Measurements from ENCODE around the gene MUC2.

MUC2 gene

DNA sequence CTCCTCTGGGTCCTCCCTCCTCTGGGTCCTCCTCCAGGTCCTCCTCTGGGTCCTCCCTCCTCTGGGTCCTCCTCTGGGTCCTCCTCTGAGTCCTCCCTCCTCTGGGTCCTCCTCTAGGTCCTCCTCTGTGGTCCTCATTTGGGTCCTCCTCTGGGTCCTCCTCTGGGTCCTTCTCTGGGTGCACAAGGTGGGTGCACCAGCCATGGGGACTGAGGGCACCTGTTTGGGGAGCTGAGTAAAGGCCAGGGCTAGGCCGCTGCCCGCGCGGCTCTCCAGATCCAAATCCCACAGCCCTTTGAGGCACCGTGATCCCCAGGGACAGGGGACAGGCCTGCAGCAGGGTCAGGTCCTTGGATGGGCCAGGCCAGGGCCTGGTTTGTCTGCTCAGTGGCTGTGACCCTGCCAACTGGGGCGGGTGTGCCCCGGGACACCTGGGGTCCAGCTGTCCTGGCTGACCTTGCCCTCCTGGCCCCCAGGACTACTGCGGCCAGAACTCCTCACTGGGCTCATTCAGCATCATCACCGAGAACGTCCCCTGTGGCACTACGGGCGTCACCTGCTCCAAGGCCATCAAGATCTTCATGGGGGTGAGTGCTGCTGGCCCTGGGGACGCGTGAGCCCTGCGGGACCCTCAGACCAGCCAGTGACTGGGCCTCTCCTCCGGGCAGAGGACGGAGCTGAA, 12.7 kb downstream of the MUC2 start:
- no peak for DNase-seq (ENCODE audit: low read depth in 2 of 2)

GRCh38 chr11:1087961-1088926, 13.6 kb downstream of the MUC2 start:
- no peak for DNase-seq (ENCODE audit: low read depth in 2 of 2)

GRCh38 chr11:1088927-1089737, 14.5 kb downstream of the MUC2 start:
- no peak for DNase-seq (ENCODE audit: low read depth in 2 of 2)

DNA sequence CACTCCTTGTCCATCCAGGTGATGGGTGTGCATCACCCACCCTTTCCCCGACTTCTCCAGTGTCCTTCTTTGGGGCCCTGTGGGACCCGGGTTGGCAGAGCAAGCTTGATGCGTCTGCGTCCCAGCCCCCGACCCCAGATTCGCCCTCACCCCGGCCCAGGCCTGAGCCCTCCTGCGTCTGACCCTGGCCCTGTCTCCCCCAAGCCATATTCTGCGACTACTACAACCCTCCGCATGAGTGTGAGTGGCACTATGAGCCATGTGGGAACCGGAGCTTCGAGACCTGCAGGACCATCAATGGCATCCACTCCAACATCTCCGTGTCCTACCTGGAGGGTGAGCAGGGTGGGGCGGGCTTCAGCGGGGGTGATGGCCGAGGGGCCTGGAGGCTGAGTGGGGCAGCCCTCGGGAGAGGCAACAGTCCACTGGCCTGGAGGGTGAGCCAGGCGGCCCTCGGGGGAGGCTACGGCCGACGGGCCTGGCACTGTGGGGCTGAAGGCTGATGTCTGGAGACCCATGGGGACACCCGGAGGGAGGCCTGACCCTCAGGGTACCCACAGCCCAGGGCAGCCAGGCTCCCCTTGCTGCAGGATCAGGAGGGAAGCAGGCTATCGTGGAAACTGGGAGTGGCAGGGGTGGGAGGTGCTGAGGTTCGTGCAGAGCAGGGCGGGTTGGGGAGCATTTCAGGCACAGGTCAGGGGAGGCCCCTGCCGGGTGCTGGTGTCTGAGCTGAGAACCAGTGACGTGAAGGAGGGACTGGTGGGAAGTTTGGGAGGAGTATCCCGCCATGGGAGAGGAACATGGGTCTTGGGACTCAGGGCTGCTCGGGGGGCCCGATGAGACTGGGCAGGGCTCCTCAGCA, 15.3 kb downstream of the MUC2 start:
- no peak for DNase-seq (ENCODE audit: low read depth in 2 of 2)

- DNase-seq (ENCODE audit: low read depth in 2 of 2): no peak
Measured at GRCh38 chr11:1090600-1091331, 16.1 kb downstream of the MUC2 start.

DNA sequence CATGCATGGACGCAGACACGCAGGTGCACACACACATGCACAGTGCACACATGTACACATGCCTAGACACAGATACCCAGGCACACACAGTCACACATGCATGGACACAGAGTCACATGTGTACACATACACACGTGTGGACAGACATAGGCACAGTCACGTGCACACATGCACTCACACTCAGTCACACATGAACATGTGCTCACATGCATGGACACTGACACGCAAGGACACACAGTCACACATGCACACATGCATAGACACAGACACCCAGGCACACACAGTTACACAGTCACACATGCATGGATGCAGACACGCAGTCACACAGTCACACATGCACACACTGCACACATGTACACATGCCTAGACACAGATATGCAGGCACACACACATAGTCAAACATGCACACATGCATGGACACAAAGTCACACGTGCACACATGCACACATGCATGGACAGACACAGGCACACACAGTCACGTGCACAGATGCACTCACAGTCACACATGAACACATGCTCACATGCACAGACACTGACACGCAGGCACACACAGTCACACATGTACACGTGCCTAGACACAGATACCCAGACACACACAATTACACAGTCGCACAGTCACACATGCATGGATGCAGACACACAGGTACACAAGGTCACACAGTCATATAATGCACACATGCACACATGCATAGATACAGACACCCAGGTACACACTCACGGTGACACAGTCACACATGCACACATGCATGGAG, 16.8 kb downstream of the MUC2 start:
- no peak for DNase-seq (ENCODE audit: low read depth in 2 of 2)

DNA sequence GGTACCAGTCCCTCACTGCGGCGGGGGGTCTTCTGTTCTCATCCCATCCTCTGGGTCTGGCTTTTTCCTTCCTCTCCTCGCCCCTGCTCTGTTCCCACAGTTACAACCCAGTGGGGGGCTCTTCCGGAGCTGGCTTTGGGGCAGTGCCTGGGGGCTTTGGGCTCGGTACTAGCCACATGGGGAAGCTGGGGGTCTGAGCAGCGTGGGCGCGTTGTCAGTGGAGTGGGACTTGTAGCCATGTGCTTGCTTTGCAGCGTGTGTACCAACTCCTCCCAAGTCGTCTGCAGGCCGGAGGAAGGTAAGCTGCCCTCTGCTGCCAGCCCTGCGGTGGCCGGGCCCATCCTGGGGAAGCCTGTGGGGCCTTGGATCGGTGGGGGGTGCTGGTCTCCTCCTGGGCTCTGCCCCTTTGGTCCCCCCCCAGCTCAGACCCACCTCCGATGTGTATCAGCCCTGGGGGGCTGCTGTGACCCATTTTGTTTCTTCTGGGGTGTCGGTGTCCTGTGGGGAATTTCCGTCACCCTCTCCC, 17.5 kb downstream of the MUC2 start:
- no peak for DNase-seq (ENCODE audit: low read depth in 2 of 2)

DNA sequence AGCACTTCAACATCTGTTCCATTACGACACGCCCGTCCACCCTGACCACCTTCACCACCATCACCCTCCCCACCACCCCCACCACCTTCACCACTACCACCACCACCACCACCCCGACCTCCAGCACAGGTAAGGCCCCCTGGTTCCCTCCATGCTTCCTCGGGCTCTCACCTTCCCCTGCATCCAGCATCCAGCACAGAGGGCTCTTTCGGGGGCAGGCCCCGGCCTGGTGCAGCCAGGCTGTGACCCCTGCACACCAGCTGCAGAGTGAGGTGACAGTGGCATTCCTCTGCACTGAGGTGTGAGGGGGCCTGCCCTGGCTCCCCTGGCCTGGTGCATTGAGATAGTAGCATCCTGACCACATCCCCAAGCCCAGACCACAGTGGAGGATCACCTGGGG, 18.2 kb downstream of the MUC2 start:
- no peak for DNase-seq (ENCODE audit: low read depth in 2 of 2)

DNA sequence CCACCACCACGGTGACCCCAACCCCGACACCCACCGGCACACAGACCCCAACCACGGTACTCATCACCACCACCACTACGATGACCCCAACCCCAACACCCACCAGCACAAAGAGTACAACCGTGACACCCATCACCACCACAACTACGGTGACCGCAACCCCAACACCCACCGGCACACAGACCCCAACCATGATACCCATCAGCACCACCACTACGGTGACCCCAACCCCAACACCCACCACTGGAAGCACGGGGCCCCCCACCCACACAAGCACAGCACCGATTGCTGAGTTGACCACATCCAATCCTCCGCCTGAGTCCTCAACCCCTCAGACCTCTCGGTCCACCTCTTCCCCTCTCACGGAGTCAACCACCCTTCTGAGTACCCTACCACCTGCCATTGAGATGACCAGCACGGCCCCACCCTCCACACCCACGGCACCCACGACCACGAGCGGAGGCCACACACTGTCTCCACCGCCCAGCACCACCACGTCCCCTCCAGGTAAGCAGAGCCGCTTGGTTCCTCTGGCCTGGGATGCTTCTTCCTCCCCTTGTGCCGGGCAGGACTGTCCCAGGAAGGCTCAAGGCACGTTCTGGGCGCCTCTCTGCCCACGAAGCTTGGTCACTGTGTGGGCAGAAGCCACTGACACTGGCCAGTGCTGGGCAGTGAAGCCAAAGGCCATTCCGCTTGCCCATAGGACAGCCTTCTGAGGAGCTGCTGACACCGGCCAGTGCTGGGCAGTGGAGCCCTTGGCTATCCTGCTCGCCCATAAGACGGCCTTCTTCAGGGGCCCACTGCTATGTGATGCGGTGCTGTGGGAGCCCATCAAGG, 25.1 kb downstream of the MUC2 start:
- no peak for DNase-seq (ENCODE audit: low read depth in 2 of 2)

- DNase-seq (ENCODE audit: low read depth in 2 of 2): no peak
Measured at GRCh38 chr11:1100417-1101245, 26.0 kb downstream of the MUC2 start.

- DNase-seq (ENCODE audit: low read depth in 2 of 2): no peak
Measured at GRCh38 chr11:1101318-1102089, 26.8 kb downstream of the MUC2 start.

DNA sequence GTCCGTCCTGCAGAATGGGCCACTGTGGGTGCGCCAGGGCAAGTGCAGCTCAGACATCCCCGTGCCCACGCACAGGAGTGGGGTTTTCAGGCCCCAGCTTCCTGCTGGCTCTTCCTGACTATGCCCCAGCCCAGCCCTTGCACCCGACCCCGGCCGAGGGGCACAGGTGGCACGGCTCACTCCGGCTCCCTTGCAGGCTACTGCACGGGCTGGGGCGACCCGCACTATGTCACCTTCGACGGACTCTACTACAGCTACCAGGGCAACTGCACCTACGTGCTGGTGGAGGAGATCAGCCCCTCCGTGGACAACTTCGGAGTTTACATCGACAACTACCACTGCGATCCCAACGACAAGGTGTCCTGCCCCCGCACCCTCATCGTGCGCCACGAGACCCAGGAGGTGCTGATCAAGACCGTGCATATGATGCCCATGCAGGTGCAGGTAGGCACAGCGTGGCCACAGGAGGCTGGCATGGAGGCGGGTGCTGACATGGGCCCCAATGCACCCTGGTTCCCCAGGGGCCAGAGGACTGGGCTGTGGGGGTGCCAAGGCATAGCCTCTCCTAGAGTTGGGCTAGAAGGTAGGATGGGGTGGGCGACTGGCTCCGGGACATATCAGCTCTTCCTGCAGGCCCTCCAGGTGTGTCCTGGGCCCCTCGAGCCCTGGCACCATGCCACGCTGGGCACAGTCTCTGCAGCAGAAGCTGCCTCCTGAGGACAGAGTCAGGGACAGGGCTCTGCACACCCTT, 27.7 kb downstream of the MUC2 start:
- DNase-seq (ENCODE audit: low read depth in 2 of 2): no peak

DNA sequence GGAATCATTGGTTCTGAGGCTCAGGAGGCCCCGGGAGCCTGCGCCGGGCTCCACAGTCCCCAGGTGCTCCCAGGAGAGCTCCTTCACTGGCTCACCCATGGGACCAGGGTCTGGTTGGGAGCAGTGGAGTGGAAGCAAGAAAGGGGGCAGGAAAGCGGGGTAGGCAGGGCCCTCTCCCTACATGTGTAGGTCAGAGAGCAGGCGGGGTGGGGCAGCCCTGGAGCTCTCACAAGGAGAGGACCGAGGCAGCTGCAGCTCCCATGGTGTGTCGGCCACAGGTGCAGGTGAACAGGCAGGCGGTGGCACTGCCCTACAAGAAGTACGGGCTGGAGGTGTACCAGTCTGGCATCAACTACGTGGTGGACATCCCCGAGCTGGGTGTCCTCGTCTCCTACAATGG, 28.3 kb downstream of the MUC2 start:
- DNase-seq (ENCODE audit: low read depth in 2 of 2): no peak

DNA sequence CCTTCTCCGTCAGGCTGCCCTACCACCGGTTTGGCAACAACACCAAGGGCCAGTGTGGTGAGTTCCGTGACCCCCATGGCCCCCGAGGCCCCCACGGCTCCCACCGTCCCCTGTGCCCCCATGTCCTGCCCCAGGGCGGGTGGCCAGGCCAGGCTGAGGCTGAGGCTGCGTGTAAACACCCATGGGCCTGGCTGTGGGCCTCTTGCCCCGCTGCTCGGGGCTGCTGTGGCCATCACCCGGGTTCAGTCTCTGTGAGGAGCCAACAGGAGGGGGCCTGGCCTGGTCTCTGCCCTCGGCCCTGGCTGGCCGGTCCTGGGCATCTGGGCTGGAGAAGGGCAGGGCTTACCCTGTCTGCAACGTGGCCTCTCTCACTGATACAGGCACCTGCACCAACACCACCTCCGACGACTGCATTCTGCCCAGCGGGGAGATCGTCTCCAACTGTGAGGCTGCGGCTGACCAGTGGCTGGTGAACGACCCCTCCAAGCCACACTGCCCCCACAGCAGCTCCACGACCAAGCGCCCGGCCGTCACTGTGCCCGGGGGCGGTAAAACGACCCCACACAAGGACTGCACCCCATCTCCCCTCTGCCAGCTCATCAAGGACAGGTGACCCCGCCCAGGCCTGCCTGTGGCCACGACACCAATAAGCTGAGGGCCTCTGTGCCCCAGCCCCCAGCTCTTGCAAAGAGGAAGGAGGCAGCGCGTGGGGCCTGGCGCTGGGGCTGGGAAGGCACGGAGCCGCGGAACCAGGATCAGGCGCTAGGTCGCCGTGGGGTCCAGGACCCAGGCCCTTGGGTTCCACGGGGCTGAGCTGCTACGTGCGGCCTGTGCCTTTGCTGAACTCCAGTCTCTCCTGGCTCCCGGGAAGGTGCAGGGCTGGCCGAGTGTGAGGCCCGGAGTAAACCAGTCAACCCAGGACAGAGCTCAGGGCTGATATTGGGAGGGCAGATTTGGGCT, 29.0 kb downstream of the MUC2 start:
- DNase-seq (ENCODE audit: low read depth in 2 of 2): no peak

All from activated CD8-positive, alpha-beta memory T cell treated with anti-CD3 and anti-CD28 coated beads for 4 hours (primary cell).